Left cardiac atrium (tissue), 4 donors: Measurements from ENCODE around the gene MAGEC3. TPM values are rescaled to one million over a fixed set of nuclear protein-coding genes. Genes with fewer than 3 reads are reported as not detected.
"Not testable (repeated sequence)": the region's sequence is repeated elsewhere in the genome, so short reads cannot be mapped to it uniquely, and the experiment has no call there.

Source experiments
- ATAC-seq, 2 donors: fragments of 200-7000 bp; cut with Tn5 transposase; one replicate each; pipeline ENCODE4 v1.9.1; 2020; ENCODE audit warnings: mild to moderate bottlenecking in 2 of 2, moderate library complexity in 2 of 2
- DNase-seq: peaks from one replicate; pipeline ENCODE4 v3.0.0-alpha.2; 2020
- intact Hi-C, 2 donors: fragments of 100-400 bp; cut with DNase I; formaldehyde crosslinking; loops; one replicate each; pipeline versions ENCODE4 v1.14.1 to v1.15.1; 2022 to 2023
- long read RNA-seq: library from polyadenylated mRNA; unstranded; transcript quantifications from one replicate; pipeline ENCODE4 v2.0.0, GENCODE V29; 2021
- total RNA-seq, 2 donors: library from RNA; stranded (reverse); fragmentation: NEBNext Ultra II Directional; extraction: Animal tissue kit (Norgen Biotek cat#: 25700); gene quantifications; one replicate each; pipeline ENCODE4 v1.2.1, GENCODE V29; 2021
- donor health status: DM: no; HTN: yes; CAD: no.
- donor health status: DM: no; HTN: yes; CAD: no; lungs with severe emphysema.
- donor health status: DM: yes; HTN: yes; CAD: no.
- donor health status: Dilated cardiomyopathy.

Gene MAGEC3, protein sequence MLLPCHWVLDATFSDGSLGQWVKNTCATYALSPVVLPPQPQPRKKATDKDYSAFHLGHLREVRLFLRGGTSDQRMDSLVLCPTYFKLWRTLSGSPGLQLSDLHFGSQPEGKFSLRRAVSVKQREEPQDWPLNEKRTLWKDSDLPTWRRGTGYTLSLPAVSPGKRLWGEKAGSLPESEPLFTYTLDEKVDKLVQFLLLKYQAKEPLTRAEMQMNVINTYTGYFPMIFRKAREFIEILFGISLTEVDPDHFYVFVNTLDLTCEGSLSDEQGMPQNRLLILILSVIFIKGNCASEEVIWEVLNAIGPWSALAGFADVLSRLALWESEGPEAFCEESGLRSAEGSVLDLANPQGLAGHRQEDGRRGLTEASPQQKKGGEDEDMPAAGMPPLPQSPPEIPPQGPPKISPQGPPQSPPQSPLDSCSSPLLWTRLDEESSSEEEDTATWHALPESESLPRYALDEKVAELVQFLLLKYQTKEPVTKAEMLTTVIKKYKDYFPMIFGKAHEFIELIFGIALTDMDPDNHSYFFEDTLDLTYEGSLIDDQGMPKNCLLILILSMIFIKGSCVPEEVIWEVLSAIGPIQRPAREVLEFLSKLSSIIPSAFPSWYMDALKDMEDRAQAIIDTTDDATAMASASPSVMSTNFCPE
- total RNA-seq = not detected
- long read RNA-seq = 0 reads

DNA sequence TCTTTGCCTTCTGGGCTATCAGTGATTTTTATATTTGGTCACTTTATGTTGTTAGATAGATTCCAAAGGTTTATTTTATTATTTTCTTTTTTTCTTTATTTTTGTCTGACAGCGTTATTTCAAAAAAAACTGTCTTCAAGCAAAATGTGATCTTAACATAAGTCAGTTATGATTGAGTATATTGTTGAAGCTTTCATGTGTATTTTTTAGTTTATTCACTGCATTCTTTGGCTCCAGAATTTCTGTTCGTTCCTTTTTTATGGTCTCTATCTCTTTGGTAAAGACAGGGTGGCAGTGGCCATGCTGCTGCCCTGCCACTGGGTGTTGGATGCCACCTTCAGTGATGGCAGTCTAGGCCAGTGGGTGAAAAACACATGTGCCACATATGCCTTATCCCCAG lies at the start of gene MAGEC3:
Gene MAGEC3 (plus strand): TSS at position 301 of the 400 bp plus-strand sequence. CDS start 0 bp downstream, at position 301.
- intact Hi-C loops = no loop called here
- ATAC-seq (no peak), DNase-seq (no peak)

DNA sequence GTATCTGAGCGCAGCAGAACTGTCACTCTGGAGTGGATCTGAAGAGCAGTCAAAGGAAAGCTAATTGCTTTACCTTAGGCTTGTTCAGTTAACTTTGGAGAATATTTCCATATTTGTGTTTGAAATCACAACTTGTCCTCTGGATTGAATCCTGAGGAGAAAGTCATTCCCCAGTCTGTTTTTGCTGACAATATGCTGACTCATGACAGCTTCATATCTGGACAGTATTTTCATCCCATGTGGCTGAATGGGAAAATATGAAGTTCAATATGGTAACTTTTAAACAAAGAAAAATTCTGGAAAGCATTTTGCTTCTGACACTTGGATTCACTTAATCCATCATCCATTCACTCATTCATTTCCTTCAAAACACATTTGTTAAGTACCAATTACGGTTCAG lies 46.3 kb upstream of the MAGEC3 start:
- no peak for DNase-seq
- intact Hi-C loops = no loop called here
- no peak for ATAC-seq

DNA sequence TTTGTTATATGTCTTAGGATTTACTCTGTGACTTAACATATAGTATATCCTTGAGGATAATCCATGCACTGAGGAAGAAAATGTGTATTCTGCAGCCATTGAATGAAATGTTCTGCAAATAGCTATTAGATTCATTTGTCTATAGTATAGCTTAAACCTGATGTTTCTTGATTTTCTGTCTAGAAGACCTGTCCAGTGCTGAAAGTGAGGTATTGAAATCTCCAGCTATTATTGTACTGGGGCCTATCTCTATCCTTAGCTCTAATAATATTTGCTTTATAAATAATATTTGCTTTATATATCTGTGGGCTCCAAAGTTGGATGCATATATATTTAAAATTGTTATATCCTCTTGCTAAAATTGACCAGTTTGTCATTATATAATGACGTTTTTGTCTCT lies 26.7 kb upstream of the MAGEC3 start:
- ATAC-seq (no peak), DNase-seq (no peak)
- intact Hi-C loops = no loop called here

DNA sequence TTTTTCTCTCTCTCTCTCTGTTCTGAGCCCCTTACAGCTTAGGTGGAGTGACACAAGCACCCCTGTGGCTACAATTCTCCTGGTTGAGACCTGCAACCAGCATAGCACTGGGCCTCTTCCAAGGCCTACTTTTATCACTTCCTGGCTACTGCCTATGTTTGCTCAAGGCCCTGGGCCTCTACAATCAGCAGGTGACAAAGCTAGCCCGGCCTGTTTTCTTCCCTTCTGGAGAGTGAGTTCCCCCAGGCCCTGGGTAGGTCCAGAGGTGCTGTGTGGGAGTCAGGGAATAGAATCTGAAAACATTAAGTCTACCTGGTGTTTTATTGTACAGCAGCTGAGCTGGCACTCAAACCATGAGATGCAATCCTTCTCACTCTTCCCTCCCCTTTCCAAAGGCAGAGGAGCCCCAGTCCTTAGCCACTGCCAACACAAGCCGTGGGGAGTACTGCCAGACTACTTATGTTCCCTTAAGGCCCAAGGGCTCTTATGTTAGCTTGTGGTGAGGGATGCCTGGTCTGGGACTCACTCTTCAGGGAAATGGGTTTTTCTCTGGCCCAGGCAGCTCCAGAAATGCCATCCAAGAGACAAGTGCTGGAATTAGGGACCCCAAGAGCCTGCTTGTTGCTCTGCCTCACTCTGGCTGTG lies 23.8 kb upstream of the MAGEC3 start:
- no peak for DNase-seq
- ATAC-seq = no peak
- intact Hi-C loops = no loop called here

DNA sequence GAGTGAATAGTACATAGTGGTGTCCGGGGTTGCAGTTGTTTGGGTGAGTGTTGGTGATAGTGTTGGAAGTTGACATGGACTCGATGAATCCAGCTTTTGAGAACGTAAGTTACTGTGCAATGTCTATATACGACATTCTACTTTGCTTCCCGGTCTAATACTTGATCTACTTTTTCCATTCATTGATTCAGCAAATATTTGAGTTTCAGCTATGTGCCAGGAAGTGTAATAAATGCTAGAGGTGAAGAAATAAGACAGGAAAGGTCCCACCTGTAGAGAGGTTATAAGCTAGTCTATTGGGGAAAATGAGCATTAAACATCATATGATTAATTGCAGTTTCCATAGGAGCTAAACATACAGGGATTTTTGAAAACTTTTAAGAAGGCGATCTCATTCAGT lies 22.2 kb upstream of the MAGEC3 start:
- intact Hi-C loops = no loop called here
- ATAC-seq (no peak), DNase-seq (no peak)

DNA sequence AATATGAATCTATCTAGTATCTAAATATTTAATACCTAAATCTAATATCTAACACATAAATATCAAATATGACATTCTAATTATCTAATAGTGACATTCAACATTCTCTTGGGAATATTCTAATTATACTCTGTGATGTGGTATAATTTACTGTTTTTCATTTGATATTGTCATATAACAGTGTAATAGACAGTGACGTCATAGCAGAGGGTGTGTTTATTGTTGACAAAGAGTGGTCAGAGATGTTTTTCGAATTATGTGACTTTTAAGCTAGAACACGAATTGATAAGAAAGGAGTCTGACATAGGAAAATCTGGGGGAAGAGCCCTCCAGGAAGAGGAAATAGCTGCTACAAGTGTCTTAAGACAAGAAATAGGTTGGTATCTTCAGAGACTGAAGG lies 5.9 kb upstream of the MAGEC3 start:
- ATAC-seq (no peak), DNase-seq (no peak)

DNA sequence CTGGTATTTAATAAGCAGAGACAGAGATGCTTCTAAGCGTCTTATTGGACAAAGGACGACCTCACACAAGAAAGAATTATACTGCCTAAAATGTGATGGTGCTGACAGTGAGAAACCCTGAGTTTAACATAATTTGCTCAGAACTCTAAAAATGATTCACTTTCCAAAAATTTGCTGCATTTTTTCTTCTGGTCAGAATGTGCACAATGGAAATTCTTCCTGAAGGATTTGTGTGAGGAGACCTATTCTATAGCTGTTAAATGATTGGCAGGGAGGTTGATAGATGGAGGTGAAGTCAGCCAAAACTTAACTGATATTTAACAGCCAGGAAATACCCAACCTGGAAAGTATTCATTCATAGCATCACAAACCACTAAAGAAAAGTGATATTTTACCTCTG lies 1.7 kb downstream of the MAGEC3 start:
- no peak for ATAC-seq
- no peak for DNase-seq
- intact Hi-C loops = no loop called here

More for the DNA sequence above, 5.9 kb upstream of the MAGEC3 start:
- intact Hi-C loops = no loop called here

DNA sequence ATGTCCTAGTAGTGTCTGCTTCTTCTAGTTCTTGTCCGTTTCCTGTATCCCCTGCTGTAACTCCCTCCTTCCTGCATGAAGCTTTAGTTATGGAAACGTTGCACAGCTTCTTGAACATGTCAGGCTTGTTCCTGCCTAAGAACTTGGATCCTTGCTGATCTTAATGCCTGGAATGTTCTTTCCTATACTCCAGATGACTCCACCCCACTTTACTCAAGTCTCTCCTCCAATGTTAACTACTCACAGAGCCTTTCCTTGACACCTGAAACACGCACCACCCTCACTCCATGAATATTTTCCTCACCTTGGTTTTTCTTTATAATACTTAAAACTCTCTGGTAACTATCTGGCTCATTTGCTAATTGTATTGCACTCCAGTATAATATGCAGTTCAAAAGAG lies 19.4 kb downstream of the MAGEC3 start:
- ATAC-seq (no peak), DNase-seq (no peak)
- intact Hi-C loops = no loop called here

DNA sequence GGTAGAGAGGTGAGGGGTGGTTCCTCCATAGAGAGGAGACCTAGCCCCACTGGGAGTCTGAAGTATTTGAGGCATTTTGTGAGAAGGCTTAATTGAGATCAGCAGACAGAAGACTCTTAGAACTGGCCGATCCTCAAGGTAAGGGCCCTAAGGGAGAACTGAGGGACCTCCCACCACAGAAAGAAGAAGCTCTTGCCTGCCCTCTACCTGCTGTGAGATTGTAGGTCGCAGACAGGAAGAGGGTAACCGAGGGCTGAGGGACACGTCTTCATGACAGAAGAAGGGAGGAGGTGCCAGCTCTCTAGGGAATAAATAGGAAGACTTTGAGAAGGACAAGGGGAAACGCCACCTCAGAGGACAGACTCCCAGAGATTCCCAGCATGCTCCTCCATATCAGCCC lies 41.5 kb downstream of the MAGEC3 start:
- ATAC-seq = no peak
- DNase-seq = no peak
- intact Hi-C loops = no loop called here

DNA sequence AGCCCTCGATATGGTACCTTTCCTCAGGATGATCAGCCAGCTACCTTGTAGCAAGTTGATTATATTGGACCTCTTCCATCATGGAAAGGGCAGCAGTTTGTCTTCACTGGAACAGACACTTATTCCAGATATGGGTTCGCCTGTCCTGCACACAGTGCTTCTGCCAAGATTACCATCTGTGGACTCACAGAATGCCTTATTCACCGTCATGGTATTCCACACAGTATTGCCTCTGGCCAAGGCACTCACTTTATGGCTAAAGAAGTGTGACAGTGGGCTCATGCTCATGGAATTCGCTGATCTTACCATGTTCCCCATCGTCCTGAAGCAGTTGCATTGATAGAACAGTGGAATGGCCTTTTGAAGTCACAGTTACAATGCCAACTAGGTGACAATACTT lies 50.7 kb downstream of the MAGEC3 start:
- intact Hi-C loops, ATAC-seq: not testable (repeated sequence)

DNA sequence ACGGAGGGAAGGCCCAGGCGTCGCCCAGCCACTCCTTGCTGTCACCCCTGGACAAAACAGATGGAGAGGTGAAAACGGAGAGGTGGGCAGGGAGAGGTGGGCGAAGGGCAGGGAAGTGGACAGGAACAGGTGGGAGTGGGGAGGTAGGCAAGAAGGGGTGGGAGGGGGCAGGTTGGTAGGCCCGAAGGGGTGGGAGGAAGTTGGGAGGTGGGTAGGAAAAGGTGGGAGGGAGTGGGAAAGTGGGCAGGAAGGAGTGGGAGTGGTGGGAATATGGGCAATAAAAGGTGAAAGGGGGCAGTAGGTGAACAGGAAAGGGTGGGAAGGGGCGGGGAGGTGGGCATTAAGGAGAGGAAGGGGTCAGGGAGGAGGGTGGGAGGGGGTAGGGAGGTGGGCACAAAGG lies 56.6 kb downstream of the MAGEC3 start:
- intact Hi-C loops = no loop called here
- ATAC-seq = no peak
- DNase-seq = no peak

More for the DNA sequence above, 50.7 kb downstream of the MAGEC3 start:
- DNase-seq = not testable (repeated sequence)

DNA sequence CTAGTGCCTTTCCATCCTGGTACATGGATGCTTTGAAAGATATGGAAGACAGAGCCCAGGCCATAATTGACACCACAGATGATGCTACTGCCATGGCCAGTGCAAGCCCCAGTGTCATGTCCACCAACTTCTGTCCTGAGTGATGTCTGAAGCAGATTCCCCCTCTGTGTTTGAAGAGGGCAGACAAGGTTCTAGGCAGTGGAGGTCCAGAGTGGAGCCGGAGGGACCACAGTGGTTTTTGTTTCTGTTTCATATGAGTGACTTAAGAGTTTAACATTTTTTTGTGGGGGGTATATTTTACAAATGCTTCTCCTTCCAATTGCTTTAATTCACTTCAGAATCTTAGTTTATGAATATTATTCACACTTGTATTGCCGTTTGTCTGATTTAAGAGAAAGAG lies 59.6 kb downstream of the MAGEC3 start:
- ATAC-seq (no peak), DNase-seq (no peak)
- intact Hi-C loops = no loop called here

DNA sequence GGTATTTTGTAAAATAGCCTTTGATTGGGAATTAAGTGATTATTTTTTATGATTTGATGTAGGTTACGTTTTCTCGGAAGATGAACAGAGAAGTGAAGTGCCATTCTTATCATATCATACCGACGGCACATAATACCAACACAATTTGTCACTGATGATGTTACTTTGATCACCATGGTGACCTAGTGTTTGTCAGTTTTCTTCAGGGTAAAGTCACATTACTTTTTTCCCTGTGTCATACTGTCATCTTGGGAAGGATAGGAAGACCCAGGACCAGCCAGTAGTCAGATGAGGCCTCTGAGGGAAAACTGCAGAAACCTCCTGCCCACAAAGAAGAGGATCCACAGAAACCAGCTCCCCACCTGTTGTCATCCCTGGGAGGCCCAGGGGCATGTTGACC lies 64.2 kb downstream of the MAGEC3 start:
- no peak for ATAC-seq
- DNase-seq = no peak
- intact Hi-C loops = no loop called here

DNA sequence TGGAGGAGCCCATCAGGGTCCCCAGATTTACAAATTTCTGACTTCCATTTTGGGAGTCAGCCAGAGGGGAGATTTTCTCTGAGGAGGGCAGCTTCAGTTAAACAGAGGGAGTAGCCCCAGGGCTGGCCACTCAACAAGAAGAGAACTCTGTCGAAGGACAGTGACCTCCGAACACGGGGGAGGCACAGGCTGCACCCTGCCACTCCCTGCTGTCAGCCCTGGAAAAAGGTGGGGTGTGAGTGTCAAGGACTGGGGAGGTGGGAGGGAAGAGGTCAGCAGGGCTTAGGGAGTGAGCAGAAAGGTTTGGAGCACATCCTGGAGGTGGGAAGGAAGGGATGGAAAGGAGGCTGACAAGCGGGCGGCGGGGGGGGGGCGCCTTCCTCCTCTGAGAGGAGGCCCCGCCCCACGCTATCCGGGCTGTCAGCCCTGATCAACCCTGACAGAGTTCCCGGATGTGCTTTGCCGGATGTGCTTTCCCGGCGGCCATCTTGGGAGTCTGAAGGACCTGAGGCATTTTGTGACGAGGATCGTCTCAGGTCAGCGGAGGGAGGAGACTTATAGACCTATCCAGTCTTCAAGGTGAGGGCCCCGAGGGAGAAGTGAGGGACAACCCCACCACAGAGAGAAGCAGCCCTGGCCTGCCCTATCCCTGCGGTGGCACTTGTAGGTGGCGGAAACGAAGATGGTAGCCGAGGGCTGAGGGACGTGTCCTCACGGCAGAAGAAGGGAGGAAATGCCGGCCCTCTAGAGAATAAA lies 65.5 kb downstream of the MAGEC3 start, which contains the start of gene MAGEC1:
Gene MAGEC1 (plus strand): TSS at position 495 of the 756 bp plus-strand sequence. CDS start 1,179 bp downstream, outside the sequence.
- no peak for ATAC-seq
- DNase-seq = no peak
- intact Hi-C loops = no loop called here

DNA sequence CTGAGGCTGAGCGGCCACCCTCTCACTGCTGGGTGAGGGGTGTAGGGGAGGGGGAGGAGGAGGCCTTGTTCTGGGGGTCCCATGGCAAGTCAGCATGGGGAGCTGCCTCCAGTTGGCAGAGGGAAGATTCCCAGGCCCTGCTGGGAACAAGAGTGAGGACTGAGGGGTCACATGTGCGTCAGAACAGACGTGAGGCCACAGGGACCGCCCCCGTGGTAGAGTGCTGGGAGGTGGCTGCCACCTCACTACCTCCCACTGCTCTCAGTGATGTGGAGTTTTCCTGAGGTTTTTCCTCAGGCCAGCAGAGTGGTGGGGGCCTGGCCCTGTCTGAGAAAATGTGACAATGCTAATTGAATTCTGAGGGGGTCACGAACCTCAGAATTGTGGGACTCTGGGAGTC lies 66.1 kb downstream of the MAGEC3 start:
- intact Hi-C loops = no loop called here
- DNase-seq = no peak
- ATAC-seq = no peak

DNA sequence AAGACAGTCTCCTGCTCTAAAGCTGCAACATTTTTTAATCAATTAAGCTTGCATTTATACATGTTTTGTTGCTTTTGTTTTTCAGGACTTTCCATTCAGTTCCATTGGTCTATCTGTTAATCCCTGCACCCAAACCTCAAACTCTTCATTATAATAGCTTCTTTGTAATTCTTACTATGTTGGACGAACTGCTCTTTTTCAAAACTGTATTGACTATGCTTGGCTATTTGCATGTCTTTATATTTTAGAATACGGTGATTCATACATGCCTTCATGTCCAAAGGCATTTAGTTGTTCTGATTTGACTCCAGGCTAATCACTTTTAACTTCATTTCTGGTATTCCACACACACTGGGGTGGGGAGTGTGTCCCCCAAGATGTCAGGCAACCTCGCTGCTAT lies 79.7 kb downstream of the MAGEC3 start:
- no peak for DNase-seq
- intact Hi-C loops = no loop called here
- no peak for ATAC-seq

DNA sequence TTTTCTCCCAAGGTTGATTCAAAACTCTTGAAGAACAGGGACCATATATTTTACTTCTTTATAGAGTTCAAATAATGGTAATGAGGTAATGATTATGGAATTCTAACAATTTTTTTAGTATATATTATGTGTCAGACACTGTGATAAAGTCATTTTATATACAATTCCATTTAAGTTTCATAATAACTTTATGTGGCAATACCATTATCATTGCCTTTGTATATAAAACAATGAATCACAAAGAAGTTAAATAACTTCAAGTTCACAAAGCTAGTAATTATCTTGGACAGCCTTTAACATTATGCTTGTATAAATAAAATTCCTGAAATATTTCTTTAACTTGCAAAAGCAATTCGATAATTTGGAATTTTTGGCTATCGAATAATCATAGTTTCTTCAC lies 86.2 kb downstream of the MAGEC3 start:
- no peak for DNase-seq
- intact Hi-C loops = no loop called here
- no peak for ATAC-seq

DNA sequence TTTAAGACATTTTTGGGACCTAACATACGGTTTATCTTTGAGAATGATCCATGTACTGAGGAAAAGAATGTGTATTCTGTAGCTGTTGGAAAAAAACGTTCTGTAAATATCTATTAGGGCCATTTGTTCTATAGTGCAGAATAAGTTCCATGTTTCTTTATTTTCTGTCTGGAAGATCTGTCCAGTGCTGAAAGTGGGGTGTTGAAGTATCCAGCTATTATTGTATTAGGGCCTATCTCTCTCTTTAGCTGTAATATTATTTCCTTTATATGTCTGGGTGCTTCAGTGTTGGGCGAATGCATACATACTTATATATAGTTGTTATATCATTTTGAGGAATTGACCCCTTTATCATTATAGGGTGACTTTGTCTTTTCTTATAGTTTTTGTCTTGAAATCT lies 90.3 kb downstream of the MAGEC3 start:
- DNase-seq (no peak), ATAC-seq (no peak)
- intact Hi-C loops = no loop called here

DNA sequence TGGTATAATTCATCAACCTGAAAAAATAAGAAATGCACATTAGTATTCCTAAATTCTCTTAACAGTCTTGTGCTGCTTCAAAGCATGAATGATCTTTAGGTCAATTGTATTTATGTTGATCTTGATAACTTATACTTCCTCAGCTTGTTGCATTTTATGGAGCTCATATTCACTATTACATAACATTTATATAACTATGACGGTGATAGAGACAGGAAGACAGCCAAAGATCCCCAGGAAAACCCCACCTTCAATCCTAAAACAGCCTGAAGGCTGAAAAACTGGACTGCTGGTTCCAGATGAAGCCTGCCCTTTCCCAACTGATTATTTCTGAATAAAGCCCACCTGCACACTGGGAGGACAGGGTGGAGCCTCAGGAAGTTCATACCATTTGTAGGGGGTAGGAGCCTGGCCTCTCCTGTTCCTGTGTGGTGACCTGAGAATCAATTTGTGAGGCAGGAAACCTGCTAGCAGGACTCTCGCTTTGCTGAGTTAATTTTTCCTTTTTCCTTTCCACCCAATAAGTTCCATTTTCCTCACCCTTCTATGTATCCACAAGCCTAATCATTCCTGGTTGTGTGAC lies 96.0 kb downstream of the MAGEC3 start:
- DNase-seq (no peak), ATAC-seq (no peak)

More for the DNA sequence above, 96.0 kb downstream of the MAGEC3 start:
- intact Hi-C loops = no loop called here
